ENCODE results near the gene PRXL2B. TPM values are rescaled to one million over a fixed set of nuclear protein-coding genes. Genes with fewer than 3 reads are reported as not detected.

The PRXL2B gene
- total and polyA plus RNA-seq, 7 donors = 0.97 to 3.9 (median 2.6) TPM

- 21 to 27% (median 24%) methylated on average over 6 of the region's 6 CpGs for WGBS, 3 donors
- Histone ChIP-seq H3K4me1 (no peaks in the 10 kb centered on the region), H3K27me3 (ENCODE audit: insufficient read depth in 3 of 3, low read length in 2 of 3) (peaks cover 0 to 63% (median 12%) of the 10 kb centered on the region in 3 donors), H3K36me3 (ENCODE audit: insufficient read depth in 1 of 2, low read depth in 1 of 2) (no peaks in the 10 kb centered on the region), H3K27ac (no peak overlapping the region), H3K4me3 (no peak overlapping the region), H3K9me3 (no peaks in the 10 kb centered on the region)
- ATAC-seq (no peak), DNase-seq (no peak)
- intact Hi-C loops (cut with DNase I) = no loop called here
- TF ChIP-seq CTCF (IDR thresholded peaks at IDR 0.05) = no peak
These were observed 41.2 kb downstream of the PRXL2B start for GRCh38 chr1:2627746-2628145.

- WGBS, 3 donors = 7 to 10% (median 8%) methylated on average over 35 to 46 of the region's 46 CpGs
- DNase-seq (no peak), ATAC-seq (no peak)
- H3K4me3 ChIP-seq = no peak overlapping the region
- no peak for TF ChIP-seq CTCF (IDR thresholded peaks at IDR 0.05)
- intact Hi-C loops (cut with DNase I) = no loop called here
- H3K4me1 ChIP-seq = no peaks in the 10 kb centered on the region
- no peak overlapping the region for H3K27ac ChIP-seq
- no peaks in the 10 kb centered on the region for H3K9me3 ChIP-seq
- H3K27me3 ChIP-seq (ENCODE audit: insufficient read depth in 3 of 3, low read length in 2 of 3) = peaks cover 0 to 69% (median 15%) of the 10 kb centered on the region in 3 donors
- no peaks in the 10 kb centered on the region for H3K36me3 ChIP-seq (ENCODE audit: insufficient read depth in 1 of 2, low read depth in 1 of 2)
These were observed 41.8 kb downstream of the PRXL2B start for GRCh38 chr1:2628191-2628932.

- H3K27me3 ChIP-seq (ENCODE audit: insufficient read depth in 3 of 3, low read length in 2 of 3) = peaks cover 0 to 72% (median 15%) of the 10 kb centered on the region in 3 donors
- H3K4me1 ChIP-seq = no peaks in the 10 kb centered on the region
- H3K4me3 ChIP-seq = no peak overlapping the region
- intact Hi-C loops (cut with DNase I) = no loop called here
- no peak for DNase-seq
- no peaks in the 10 kb centered on the region for H3K36me3 ChIP-seq (ENCODE audit: insufficient read depth in 1 of 2, low read depth in 1 of 2)
- no peak for ATAC-seq
- 1 to 2% (median 1%) methylated on average over 23 to 64 of the region's 64 CpGs for whole genome bisulfite sequencing, 3 donors
- H3K9me3 ChIP-seq = no peaks in the 10 kb centered on the region
- TF ChIP-seq CTCF (IDR thresholded peaks at IDR 0.05) = no peak
- no peak overlapping the region for H3K27ac ChIP-seq
These were observed 42.5 kb downstream of the PRXL2B start for GRCh38 chr1:2628933-2629626.

- H3K36me3 ChIP-seq (ENCODE audit: insufficient read depth in 1 of 2, low read depth in 1 of 2) = no peaks in the 10 kb centered on the region
- H3K4me3 ChIP-seq = no peak overlapping the region
- DNase-seq (no peak), ATAC-seq (no peak)
- intact Hi-C loops (cut with DNase I) = no loop called here
- no peak overlapping the region for H3K27ac ChIP-seq
- no peaks in the 10 kb centered on the region for H3K9me3 ChIP-seq
- H3K4me1 ChIP-seq = no peaks in the 10 kb centered on the region
- 80 to 83% (median 82%) methylated on average over 23 of the region's 23 CpGs for WGBS, 3 donors
- no peak for TF ChIP-seq CTCF (IDR thresholded peaks at IDR 0.05)
- H3K27me3 ChIP-seq (ENCODE audit: insufficient read depth in 3 of 3, low read length in 2 of 3) = peaks cover 0 to 71% (median 15%) of the 10 kb centered on the region in 3 donors
These were observed 43.3 kb downstream of the PRXL2B start for GRCh38 chr1:2629627-2630497.

Data from psoas muscle (tissue), 8 donors.